Calu3 (cell line): ENCODE data around the gene DHRS12. TPM values are rescaled to one million over a fixed set of nuclear protein-coding genes. Genes with fewer than 3 reads are reported as not detected.

Experiments
- BruUV-seq: library from RNA; stranded (reverse); fragments of 400-500 nt; replicated peaks from 2 replicates; lab custom pipeline; 2021; lab: Mats Ljungman, UMichigan
- CTCF ChIA-PET: fragments of 300-600 bp; sonication (Branson Sonifier 250); formaldehyde crosslinking; loops from one replicate; lab custom pipeline; 2022; ENCODE audit warnings: antibody characterized with exemption; lab: Charles Lee
- DNase-seq: peaks from one replicate; pipeline ENCODE4 v3.0.0; 2022
- H3K27ac Mint-ChIP-seq: one replicate; pipeline ENCODE4 v1.8.0; 2022; ENCODE audit warnings: mixed read lengths; ENCODE audit not compliant: unreplicated experiment
- H3K27me3 Mint-ChIP-seq: one replicate; pipeline ENCODE4 v1.8.0; 2022; ENCODE audit warnings: mixed read lengths; ENCODE audit not compliant: unreplicated experiment
- H3K36me3 Mint-ChIP-seq: one replicate; pipeline ENCODE4 v1.8.0; 2022; ENCODE audit warnings: mild to moderate bottlenecking, moderate library complexity, mixed read lengths; ENCODE audit not compliant: insufficient read depth, unreplicated experiment
- H3K4me1 Mint-ChIP-seq: one replicate; pipeline ENCODE4 v1.8.0; 2022; ENCODE audit warnings: mild to moderate bottlenecking, low read depth, mixed read lengths; ENCODE audit not compliant: unreplicated experiment
- H3K4me3 Mint-ChIP-seq: one replicate; pipeline ENCODE4 v1.8.0; 2022; ENCODE audit warnings: mild to moderate bottlenecking, low read depth, moderate library complexity, mixed read lengths; ENCODE audit not compliant: unreplicated experiment
- H3K9me3 Mint-ChIP-seq: one replicate; pipeline ENCODE4 v1.8.0; 2022; ENCODE audit warnings: low read depth, mixed read lengths; ENCODE audit not compliant: unreplicated experiment
- CTCF ChIP-seq: fragments of 200-600 bp; IDR thresholded peaks from one replicate; pipeline ENCODE4 v1.8.0; 2022; ENCODE audit warnings: antibody characterized with exemption; ENCODE audit not compliant: unreplicated experiment
- intact Hi-C: fragments of 100-400 bp; cut with micrococcal nuclease; formaldehyde crosslinking; loops from one replicate; pipeline ENCODE4 v1.10.0; 2022; ENCODE audit not compliant: unreplicated experiment
- total RNA-seq: library from RNA; stranded (reverse); gene quantifications from 2 replicates; pipeline ENCODE4 v1.2.3, GENCODE V29; 2022

DHRS12 gene
- total RNA-seq, 1 experiment from 2014 or later: 8.1 TPM

- intact Hi-C loops: no loop called here
- no peak for DNase-seq
- Mint-ChIP-seq H3K9me3 (no peaks in the 10 kb centered on the region), H3K36me3 (peaks cover 7% of the 10 kb centered on the region), H3K4me1 (peaks cover 20% of the 10 kb centered on the region), H3K27ac (no peak overlapping the region), H3K27me3 (no peaks in the 10 kb centered on the region), H3K4me3 (no peak overlapping the region)
- no TSS peak for BruUV-seq
- no peak for TF ChIP-seq CTCF
- CTCF ChIA-PET: no interaction called here
Observed at GRCh38 chr13:51768378-51768921, 35.5 kb downstream of the DHRS12 start.

DNA sequence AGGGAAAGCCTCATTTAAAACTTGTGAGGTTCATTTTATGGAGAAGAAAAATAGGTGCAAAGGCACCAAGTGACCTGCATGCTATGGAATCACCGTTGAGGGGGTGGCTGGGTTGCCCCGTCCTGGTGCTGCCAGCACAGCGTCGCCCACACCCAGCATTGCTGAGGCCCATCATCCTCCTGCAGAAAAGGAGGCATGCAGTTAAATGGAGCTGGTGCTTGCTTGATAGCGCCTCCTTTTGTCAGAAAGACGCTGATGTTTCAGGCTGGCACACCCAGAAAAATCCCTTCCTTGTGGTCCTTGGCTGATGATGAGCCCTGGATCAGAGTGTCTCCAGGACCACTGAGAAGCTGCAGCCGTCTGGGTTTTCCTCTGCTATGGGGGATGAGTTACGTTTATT, 36.9 kb downstream of the DHRS12 start:
- no peak for DNase-seq
- Mint-ChIP-seq H3K27me3 (no peaks in the 10 kb centered on the region), H3K4me1 (peaks cover 20% of the 10 kb centered on the region), H3K36me3 (peaks cover 7% of the 10 kb centered on the region), H3K9me3 (no peaks in the 10 kb centered on the region), H3K27ac (no peak overlapping the region), H3K4me3 (no peak overlapping the region)
- BruUV-seq: no TSS peak
- no peak for TF ChIP-seq CTCF
- intact Hi-C loops: no loop called here
- CTCF ChIA-PET: no interaction called here

DNA sequence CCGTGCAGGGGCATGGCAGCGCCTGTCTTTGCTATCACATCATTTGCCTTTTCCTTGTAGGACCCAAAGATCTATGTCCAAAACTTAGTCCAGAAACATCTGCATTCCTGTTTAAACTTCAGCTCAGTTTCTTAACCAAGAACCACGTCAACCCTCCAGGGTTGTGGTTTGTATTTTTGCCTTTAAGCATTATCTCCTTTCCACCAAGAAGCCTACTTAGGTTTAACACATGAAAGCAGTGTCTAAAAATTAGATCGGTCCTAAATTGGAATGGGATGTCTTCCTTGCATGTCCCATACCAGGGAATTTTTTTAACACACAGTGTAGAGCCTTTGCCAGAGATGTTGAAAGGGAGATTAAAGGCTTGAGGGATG, 38.8 kb downstream of the DHRS12 start:
- intact Hi-C loops: loop anchor here (2.0 kb wide), 1 partner anchor 36 kb away; no protein-coding TSS in a partner anchor
- TF ChIP-seq CTCF: no peak
- peaks cover 20% of the 10 kb centered on the region for H3K4me1 Mint-ChIP-seq
- H3K27ac Mint-ChIP-seq: peak overlapping the region; percentile 66
- peaks cover 6% of the 10 kb centered on the region for H3K36me3 Mint-ChIP-seq
- no peaks in the 10 kb centered on the region for H3K9me3 Mint-ChIP-seq
- H3K27me3 Mint-ChIP-seq: no peaks in the 10 kb centered on the region
- no TSS peak for BruUV-seq
- CTCF ChIA-PET: interaction anchor here (1.6 kb wide), 1 partner anchor 33 kb away, joined by 6 read pairs; no protein-coding TSS in a partner anchor
- no peak for DNase-seq
- no peak overlapping the region for H3K4me3 Mint-ChIP-seq

DNA sequence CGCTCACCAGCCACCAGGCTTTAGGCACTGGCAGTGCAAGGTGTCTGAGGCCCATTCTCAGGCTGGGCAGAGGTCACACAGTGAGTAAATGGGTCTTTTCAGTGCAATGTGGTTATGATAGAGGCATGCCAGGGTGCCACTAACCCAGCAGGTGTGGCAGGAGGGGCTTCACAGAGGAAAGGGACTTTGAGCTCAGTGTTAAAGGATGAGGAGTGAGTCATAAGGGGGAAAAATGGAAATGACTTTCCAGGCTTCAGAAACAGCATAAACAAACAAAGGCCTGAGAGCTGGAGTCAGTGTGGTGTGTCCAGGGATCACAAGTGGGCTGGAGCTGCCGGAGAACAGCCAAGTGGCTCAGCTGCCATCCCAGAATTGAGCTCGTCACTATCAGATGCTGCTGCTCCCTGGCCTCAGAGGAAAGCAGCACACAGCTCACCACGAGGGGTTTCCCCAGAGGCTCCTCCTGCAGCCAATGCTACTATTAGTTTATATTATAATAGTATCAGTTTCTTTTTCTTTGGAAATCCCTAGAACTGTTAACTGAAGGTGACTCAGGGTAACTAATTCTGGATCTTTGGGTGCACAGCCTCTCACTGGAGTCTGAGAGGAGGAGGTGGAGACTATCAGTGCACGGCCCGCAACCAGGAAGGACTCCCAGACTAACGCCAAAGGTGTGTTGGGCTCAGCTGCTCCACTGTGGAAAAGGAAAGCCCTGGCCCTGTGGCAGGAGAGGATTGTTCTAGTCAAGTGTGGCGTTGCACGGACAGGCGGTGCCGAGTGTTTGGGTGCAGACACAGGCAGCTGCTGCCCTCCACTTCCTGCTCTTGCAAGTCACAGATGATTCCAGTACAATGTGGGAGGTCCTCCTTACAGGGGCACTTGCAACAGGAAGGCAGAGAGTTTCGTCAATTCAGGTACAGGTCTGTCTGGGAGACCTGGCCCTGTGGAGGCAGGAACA, 39.5 kb downstream of the DHRS12 start:
- no peak for TF ChIP-seq CTCF
- H3K4me1 Mint-ChIP-seq: peaks cover 20% of the 10 kb centered on the region
- CTCF ChIA-PET: interaction anchor here (0.6 to 1.6 kb wide), 3 partner anchors 33 to 311 kb away, joined by 3 to 10 read pairs (median 6); partner anchors contain the start of gene INTS6

More for the DNA sequence above, 39.5 kb downstream of the DHRS12 start:
- H3K4me3 Mint-ChIP-seq: peak overlapping the region; percentile 29
- BruUV-seq: no TSS peak
- H3K27me3 Mint-ChIP-seq: no peaks in the 10 kb centered on the region
- peak overlapping the region; percentile 66 for H3K27ac Mint-ChIP-seq
- no peaks in the 10 kb centered on the region for H3K9me3 Mint-ChIP-seq
- no peaks in the 10 kb centered on the region for H3K36me3 Mint-ChIP-seq
- DNase-seq: peak; percentile 40
- intact Hi-C loops: loop anchor here (2.0 kb wide), 1 partner anchor 36 kb away; no protein-coding TSS in a partner anchor
